ENCODE data around the gene CCDC61.

DNA sequence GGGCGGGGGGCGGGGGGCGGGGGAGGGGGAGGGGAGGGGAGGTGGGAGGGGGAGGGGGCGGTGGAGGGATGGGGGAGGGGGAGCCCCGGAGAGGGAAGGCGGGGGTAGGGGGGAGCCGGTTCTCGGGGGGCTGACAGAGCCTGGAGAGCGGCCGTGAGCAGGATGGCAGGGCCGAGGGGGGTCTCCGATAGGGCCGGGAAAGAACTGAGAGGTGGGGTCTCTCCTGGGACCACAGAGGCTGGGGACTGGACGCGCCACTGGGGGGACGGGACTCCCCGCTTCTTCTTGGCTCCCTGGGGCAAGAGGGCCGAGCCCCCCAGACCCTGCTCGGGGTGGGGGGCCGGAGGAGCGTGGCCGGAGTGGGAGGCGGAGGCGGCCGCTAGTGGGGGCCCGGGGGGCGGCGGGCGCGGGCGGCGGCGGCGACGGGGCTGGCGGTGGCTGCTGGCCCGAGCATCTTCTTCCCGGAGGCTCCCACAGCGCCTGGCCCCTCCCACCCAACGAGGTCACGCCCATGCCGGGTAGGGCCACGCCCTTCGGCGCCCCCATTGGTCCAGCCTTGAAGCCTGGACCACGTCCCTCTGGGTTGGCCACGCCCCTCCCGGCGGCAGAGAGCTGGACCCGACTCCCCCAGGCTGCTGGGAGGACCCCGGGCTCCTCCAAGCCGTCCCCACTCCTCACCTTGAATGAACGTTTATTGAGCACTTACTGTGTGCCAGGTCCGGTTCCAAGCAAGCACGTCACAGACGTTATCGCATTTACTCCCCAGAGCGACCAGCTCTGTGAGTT is 21.5 kb upstream of the CCDC61 start, which contains the start of gene NOVA2:
- TF ChIP-seq, protein P1, sequence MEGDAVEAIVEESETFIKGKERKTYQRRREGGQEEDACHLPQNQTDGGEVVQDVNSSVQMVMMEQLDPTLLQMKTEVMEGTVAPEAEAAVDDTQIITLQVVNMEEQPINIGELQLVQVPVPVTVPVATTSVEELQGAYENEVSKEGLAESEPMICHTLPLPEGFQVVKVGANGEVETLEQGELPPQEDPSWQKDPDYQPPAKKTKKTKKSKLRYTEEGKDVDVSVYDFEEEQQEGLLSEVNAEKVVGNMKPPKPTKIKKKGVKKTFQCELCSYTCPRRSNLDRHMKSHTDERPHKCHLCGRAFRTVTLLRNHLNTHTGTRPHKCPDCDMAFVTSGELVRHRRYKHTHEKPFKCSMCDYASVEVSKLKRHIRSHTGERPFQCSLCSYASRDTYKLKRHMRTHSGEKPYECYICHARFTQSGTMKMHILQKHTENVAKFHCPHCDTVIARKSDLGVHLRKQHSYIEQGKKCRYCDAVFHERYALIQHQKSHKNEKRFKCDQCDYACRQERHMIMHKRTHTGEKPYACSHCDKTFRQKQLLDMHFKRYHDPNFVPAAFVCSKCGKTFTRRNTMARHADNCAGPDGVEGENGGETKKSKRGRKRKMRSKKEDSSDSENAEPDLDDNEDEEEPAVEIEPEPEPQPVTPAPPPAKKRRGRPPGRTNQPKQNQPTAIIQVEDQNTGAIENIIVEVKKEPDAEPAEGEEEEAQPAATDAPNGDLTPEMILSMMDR (IDR thresholded peaks at IDR 0.05; ENCODE audit: low read depth, low read length), result no peak
- TF ChIP-seq EZH2phosphoT487 (IDR thresholded peaks at IDR 0.05; ENCODE audit: low read depth), result no peak

Data from OCI-LY3 (cell line).